Sigmoid colon (tissue), 3 donors: ENCODE data around the gene CFAP126.
A peak's percentile ranks its signal among the peaks of the same experiment; 100 is the strongest.

Experiments used
- POLR2A ChIP-seq, 2 donors: fragments of 450-650 bp; IDR thresholded peaks; one replicate each; pipeline ENCODE4 v1.6.1; 2016; ENCODE audit warnings: antibody characterized with exemption in 2 of 2, mild to moderate bottlenecking in 2 of 2, moderate library complexity in 2 of 2
- TF ChIP-seq, protein P1 (sequence below), 4 experiments: fragments of 450-650 bp in 3 of 4; fragments of 200-600 bp in 1 of 4; IDR thresholded peaks; one replicate each; pipeline ENCODE4 v1.5.1; 2016 to 2019; ENCODE audit warnings: antibody characterized with exemption in 4 of 4, mild to moderate bottlenecking in 3 of 4, moderate library complexity in 2 of 4

- TF ChIP-seq, protein P1, sequence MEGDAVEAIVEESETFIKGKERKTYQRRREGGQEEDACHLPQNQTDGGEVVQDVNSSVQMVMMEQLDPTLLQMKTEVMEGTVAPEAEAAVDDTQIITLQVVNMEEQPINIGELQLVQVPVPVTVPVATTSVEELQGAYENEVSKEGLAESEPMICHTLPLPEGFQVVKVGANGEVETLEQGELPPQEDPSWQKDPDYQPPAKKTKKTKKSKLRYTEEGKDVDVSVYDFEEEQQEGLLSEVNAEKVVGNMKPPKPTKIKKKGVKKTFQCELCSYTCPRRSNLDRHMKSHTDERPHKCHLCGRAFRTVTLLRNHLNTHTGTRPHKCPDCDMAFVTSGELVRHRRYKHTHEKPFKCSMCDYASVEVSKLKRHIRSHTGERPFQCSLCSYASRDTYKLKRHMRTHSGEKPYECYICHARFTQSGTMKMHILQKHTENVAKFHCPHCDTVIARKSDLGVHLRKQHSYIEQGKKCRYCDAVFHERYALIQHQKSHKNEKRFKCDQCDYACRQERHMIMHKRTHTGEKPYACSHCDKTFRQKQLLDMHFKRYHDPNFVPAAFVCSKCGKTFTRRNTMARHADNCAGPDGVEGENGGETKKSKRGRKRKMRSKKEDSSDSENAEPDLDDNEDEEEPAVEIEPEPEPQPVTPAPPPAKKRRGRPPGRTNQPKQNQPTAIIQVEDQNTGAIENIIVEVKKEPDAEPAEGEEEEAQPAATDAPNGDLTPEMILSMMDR (IDR thresholded peaks at IDR 0.05): peak; percentile 62 to 73 (median 66)
- no peak for TF ChIP-seq POLR2A (IDR thresholded peaks at IDR 0.05)
Measured at GRCh38 chr1:161382214-161383019, 14.7 kb upstream of the CFAP126 start.
